Measurements from ENCODE around the gene NTN3. TPM values are rescaled to one million over a fixed set of nuclear protein-coding genes. Genes with fewer than 3 reads are reported as not detected.

NTN3 gene
- total RNA-seq, 1 experiment from 2014 or later, result 0.87 TPM

DNA sequence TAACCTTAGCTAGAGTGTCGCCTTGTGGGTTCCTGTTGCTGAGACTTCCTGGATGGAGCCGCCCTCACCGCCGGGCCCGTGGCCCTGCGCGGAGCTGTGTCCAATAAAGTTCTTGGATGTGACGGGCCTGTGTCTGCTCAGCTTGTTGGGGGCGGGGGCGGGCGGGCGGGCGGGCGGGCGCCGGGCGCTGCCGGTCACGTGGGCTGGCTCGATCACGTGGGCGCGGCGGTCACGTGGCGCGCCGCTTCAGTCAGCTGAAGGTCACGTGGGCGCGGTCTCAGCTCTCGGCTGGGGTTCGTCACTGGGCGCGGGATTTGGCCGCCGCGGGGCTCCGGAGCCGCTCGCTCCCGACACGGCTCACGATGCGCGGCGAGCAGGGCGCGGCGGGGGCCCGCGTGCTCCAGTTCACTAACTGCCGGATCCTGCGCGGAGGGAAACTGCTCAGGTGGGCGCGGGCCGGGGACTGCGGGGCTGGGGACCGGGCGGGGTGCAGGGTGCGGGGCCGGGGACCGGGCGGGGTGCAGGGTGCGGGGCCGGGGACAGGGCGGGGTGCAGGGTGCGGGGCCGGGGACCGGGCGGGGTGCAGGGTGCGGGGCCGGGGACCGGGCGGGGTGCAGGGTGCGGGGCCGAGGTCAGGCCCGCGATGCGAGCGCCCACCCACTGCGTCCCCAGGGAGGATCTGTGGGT, 49.1 kb downstream of the NTN3 start, which contains the start of gene AMDHD2:
Gene AMDHD2 (plus strand): TSS at position 275 of the 687 bp plus-strand sequence. CDS start 88 bp downstream, at position 363.
- DNase-seq, result peak; percentile 73 to 88
- no TSS peak for BruUV-seq (replicated peaks)
- Histone ChIP-seq H3K79me2 (ENCODE audit: low read depth) (peaks cover 64% of the 10 kb centered on the region), H3K27ac (no peak within 1 kb of the TSS), H4K20me1 (ENCODE audit: insufficient read depth) (peaks cover 46% of the 10 kb centered on the region), H3K4me2 (peak within 1 kb of the TSS; percentile 88), H3K27me3 (ENCODE audit: insufficient read depth, low read depth) (no peaks in the 10 kb centered on the region), H3K4me3 (peak within 1 kb of the TSS; percentile 58), H3F3A (ENCODE audit: insufficient read depth, low read depth) (peaks cover 33% of the 10 kb centered on the region; the same call in 1 of the 2 replicates), H2AFZ (peak within 1 kb of the TSS; percentile 79), H3K4me1 (replicated peaks; ENCODE audit: insufficient read depth) (peaks cover 33% of the 10 kb centered on the region; the same call in 1 of the 2 replicates), H3K9me2 (ENCODE audit: insufficient read depth) (no peaks in the 10 kb centered on the region), H3K36me3 (ENCODE audit: low read depth) (no peaks in the 10 kb centered on the region; the same call in 1 of the 2 replicates), H3K9me3 (ENCODE audit: insufficient read depth, low read depth) (no peaks in the 10 kb centered on the region)
- no peak for TF ChIP-seq EZH2 (IDR thresholded peaks at IDR 0.05; ENCODE audit: low read depth)
- TF ChIP-seq, protein P1, sequence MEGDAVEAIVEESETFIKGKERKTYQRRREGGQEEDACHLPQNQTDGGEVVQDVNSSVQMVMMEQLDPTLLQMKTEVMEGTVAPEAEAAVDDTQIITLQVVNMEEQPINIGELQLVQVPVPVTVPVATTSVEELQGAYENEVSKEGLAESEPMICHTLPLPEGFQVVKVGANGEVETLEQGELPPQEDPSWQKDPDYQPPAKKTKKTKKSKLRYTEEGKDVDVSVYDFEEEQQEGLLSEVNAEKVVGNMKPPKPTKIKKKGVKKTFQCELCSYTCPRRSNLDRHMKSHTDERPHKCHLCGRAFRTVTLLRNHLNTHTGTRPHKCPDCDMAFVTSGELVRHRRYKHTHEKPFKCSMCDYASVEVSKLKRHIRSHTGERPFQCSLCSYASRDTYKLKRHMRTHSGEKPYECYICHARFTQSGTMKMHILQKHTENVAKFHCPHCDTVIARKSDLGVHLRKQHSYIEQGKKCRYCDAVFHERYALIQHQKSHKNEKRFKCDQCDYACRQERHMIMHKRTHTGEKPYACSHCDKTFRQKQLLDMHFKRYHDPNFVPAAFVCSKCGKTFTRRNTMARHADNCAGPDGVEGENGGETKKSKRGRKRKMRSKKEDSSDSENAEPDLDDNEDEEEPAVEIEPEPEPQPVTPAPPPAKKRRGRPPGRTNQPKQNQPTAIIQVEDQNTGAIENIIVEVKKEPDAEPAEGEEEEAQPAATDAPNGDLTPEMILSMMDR (conservative IDR thresholded peaks at IDR 0.05), result no peak
- ChIA-PET POLR2A (ENCODE audit: unreplicated experiment) (interaction anchor here (0.5 to 0.8 kb wide), 3 partner anchors 18 to 338 kb away, joined by 3 to 4 read pairs (median 4); partner anchors contain the start of gene PDPK1), CTCF (interaction anchor here (0.6 kb wide), 2 partner anchors 15 to 106 kb away, joined by 3 to 5 read pairs; no protein-coding TSS in a partner anchor)
- intact Hi-C loops (cut with micrococcal nuclease; ENCODE audit: unreplicated experiment), result no loop called here

DNA sequence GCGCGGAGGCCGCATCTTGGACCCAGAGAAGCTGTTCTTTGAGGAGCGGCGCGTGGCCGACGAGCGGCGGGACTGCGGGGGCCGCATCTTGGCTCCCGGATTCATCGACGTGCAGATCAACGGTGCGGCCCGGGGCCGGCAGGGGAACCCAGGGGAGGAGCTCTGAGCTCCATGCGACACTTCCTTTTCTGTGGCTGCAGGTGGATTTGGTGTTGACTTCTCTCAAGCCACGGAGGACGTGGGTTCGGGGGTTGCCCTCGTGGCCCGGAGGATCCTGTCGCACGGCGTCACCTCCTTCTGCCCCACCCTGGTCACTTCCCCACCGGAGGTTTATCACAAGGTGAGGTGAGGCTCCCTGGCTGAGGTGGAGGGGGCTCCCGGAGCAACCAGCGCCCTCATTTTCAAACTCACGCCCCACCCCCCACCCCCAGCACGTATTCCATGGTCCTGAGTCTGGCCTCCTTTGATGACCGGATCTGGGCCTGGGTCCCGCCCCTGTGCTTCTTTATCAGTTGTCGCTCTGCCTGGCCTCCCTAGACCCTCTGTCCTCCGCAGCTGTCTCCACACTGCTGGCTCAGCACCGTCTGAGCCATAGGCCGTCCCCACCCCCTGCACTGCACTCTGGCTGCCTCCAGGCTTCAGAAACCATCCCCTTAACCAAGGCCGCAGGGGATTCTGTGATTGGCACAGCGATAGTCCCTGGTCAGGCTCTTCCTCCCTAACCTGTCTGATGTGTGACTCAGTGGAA, 49.9 kb downstream of the NTN3 start:
- Histone ChIP-seq H3K27ac (no peak overlapping the region), H3K79me2 (ENCODE audit: low read depth) (peaks cover 57% of the 10 kb centered on the region), H3F3A (ENCODE audit: insufficient read depth, low read depth) (peaks cover 33% of the 10 kb centered on the region; the same call in 1 of the 2 replicates), H3K4me2 (peak overlapping the region; percentile 88), H3K4me1 (replicated peaks; ENCODE audit: insufficient read depth) (peaks cover 26% of the 10 kb centered on the region; the same call in 1 of the 2 replicates), H3K4me3 (peak overlapping the region; percentile 58), H2AFZ (peak overlapping the region; percentile 79), H4K20me1 (ENCODE audit: insufficient read depth) (peaks cover 39% of the 10 kb centered on the region), H3K9me3 (ENCODE audit: insufficient read depth, low read depth) (no peaks in the 10 kb centered on the region), H3K27me3 (ENCODE audit: insufficient read depth, low read depth) (no peaks in the 10 kb centered on the region), H3K36me3 (ENCODE audit: low read depth) (no peaks in the 10 kb centered on the region; the same call in 1 of the 2 replicates), H3K9me2 (ENCODE audit: insufficient read depth) (no peaks in the 10 kb centered on the region)
- ChIA-PET CTCF (no interaction called here), POLR2A (ENCODE audit: unreplicated experiment) (interaction anchor here (0.6 kb wide), 1 partner anchor 1043 kb away, joined by 3 read pairs; no protein-coding TSS in a partner anchor)
- TF ChIP-seq EZH2 (IDR thresholded peaks at IDR 0.05; ENCODE audit: low read depth), result no peak
- TF ChIP-seq, protein P1 (conservative IDR thresholded peaks at IDR 0.05), result no peak
- DNase-seq, result peak; percentile 34 to 73
- intact Hi-C loops (cut with micrococcal nuclease; ENCODE audit: unreplicated experiment), result no loop called here
- BruUV-seq (replicated peaks), result no TSS peak

Small RNA genes lying within 50 kb of the gene (microRNA-seq; reads per million reads assigned to microRNA genes)
- gene MIR6767 (ENCODE audit: borderline number of aligned reads, borderline replicate concordance), result not detected
- gene MIR6768 (ENCODE audit: borderline number of aligned reads, borderline replicate concordance), result 2.7 reads per million

Other genes starting within 250 kb of the NTN3 start
- 38.8 and 41.1 TPM in 2 replicates for gene E4F1, start 247.7 kb upstream of the NTN3 start, total RNA-seq (2021)
- 6.0 and 7.3 TPM in 2 replicates for gene DNASE1L2, start 234.9 kb upstream of the NTN3 start, total RNA-seq (2021)
- gene ECI1, start 219.7 kb upstream of the NTN3 start, total RNA-seq (2021), result 131 and 216 TPM in 2 replicates
- gene RNPS1, start 203.2 kb upstream of the NTN3 start, total RNA-seq (2021), result 229 and 250 TPM in 2 replicates
- gene ABCA3, start 130.6 kb upstream of the NTN3 start, total RNA-seq (2021), result 6.2 and 8.0 TPM in 2 replicates
- gene CCNF, start 41.9 kb upstream of the NTN3 start, total RNA-seq (2021), result 53.4 and 69.0 TPM in 2 replicates
- gene TEDC2, start 11.2 kb upstream of the NTN3 start, total RNA-seq (2021), result 26.3 and 28.0 TPM in 2 replicates
- gene TBC1D24, start 3.8 kb downstream of the NTN3 start, total RNA-seq (2021), result 30.0 and 34.2 TPM in 2 replicates
- gene ATP6V0C, start 42.7 kb downstream of the NTN3 start, total RNA-seq (2021), result 205 and 249 TPM in 2 replicates
- 47.9 and 61.5 TPM in 2 replicates for gene AMDHD2, start 49.1 kb downstream of the NTN3 start, total RNA-seq (2021)
- gene CEMP1, start 60.1 kb downstream of the NTN3 start, total RNA-seq (2021), result 0.43 and 0.94 TPM in 2 replicates
- gene PDPK1, start 66.7 kb downstream of the NTN3 start, total RNA-seq (2021), result 43.2 and 46.8 TPM in 2 replicates
- gene KCTD5, start 211.2 kb downstream of the NTN3 start, total RNA-seq (2021), result 60.4 and 66.5 TPM in 2 replicates
- 14.8 and 21.2 TPM in 2 replicates for gene PRSS27, start 248.9 kb downstream of the NTN3 start, total RNA-seq (2021)